KOPT-K1 (cell line): Measurements from ENCODE around the gene ATL3.
"Not testable (repeated sequence)": the region's sequence is repeated elsewhere in the genome, so short reads cannot be mapped to it uniquely, and the experiment has no call there.

Experiments used
- H3K27ac ChIP-seq: fragments of 200-600 bp; sonication (generic); 2 replicates; pipeline ENCODE4 v1.5.1; 2016; ENCODE audit warnings: antibody characterized with exemption, mild to moderate bottlenecking, low read depth, low read length; ENCODE audit not compliant: poor library complexity, severe bottlenecking
- H3K36me3 ChIP-seq: fragments of 200-600 bp; sonication (generic); 2 replicates; pipeline ENCODE4 v1.5.1; 2017; ENCODE audit warnings: antibody characterized with exemption, mild to moderate bottlenecking, low read length, moderate library complexity; ENCODE audit not compliant: insufficient read depth
- H3K9me3 ChIP-seq: fragments of 200-600 bp; sonication (generic); 2 replicates; pipeline ENCODE4 v1.5.1; 2017; ENCODE audit warnings: antibody characterized with exemption, low read length, mild to moderate bottlenecking; ENCODE audit not compliant: insufficient read depth, poor library complexity, severe bottlenecking

The ATL3 gene

GRCh38 chr11:63666874-63667273 is 4.3 kb downstream of the ATL3 start:
- Histone ChIP-seq H3K9me3 (no peaks in the 10 kb centered on the region), H3K27ac (no peak overlapping the region), H3K36me3 (peaks cover 42% of the 10 kb centered on the region)

DNA sequence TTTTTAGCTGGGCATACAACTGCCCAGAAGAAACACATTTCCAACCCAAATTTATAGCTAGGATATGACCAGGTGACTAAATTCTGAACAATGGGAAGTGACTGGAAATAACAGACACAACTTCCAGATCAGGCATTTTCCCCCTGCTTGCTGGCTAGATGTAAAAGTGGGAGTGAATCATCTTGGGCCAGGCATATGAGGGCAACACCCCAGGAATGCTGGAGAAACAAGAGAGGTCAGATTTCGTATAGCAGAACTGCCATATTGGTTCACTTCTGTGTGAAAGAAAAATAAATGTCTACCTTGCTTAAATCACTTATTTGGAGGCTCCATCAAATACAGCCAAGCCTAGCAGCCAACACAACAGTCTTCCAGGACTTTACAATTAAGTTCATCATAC is 7.4 kb downstream of the ATL3 start:
- peaks cover 46% of the 10 kb centered on the region for H3K36me3 ChIP-seq
- no peak overlapping the region for H3K27ac ChIP-seq
- no peaks in the 10 kb centered on the region for H3K9me3 ChIP-seq

- H3K9me3 ChIP-seq = no peaks in the 10 kb centered on the region
- H3K27ac ChIP-seq = no peak overlapping the region
- H3K36me3 ChIP-seq = peaks cover 46% of the 10 kb centered on the region
These were observed 10.2 kb downstream of the ATL3 start for GRCh38 chr11:63660972-63661371.

- peaks cover 84% of the 10 kb centered on the region for H3K36me3 ChIP-seq
- no peaks in the 10 kb centered on the region for H3K9me3 ChIP-seq
- peak overlapping the region; percentile 65 for H3K27ac ChIP-seq
These were observed 18.5 kb downstream of the ATL3 start for GRCh38 chr11:63652671-63653070.

DNA sequence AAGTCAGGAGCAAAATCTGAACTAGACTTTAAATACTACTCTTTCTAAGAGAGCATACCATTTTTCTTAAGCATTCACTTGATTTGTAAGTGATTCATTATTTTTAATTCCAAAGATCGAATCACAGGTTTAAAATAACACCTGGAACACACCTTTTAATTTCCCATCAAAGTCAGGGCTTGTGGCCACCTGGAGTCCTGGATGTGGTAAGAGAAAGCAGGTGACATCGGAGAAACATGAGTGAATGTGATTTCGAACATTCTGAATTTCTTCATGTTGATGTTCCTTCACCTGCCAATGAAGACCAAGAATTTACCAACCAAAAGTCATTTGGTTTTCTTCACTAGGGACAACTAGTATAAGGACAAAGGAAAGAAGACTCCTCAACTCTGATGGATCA is 28.0 kb downstream of the ATL3 start:
- peaks cover 87% of the 10 kb centered on the region for H3K36me3 ChIP-seq
- H3K9me3 ChIP-seq = no peaks in the 10 kb centered on the region
- no peak overlapping the region for H3K27ac ChIP-seq

GRCh38 chr11:63641727-63642126 is 29.4 kb downstream of the ATL3 start:
- Histone ChIP-seq H3K27ac (no peak overlapping the region), H3K9me3 (no peaks in the 10 kb centered on the region), H3K36me3 (peaks cover 85% of the 10 kb centered on the region)

DNA sequence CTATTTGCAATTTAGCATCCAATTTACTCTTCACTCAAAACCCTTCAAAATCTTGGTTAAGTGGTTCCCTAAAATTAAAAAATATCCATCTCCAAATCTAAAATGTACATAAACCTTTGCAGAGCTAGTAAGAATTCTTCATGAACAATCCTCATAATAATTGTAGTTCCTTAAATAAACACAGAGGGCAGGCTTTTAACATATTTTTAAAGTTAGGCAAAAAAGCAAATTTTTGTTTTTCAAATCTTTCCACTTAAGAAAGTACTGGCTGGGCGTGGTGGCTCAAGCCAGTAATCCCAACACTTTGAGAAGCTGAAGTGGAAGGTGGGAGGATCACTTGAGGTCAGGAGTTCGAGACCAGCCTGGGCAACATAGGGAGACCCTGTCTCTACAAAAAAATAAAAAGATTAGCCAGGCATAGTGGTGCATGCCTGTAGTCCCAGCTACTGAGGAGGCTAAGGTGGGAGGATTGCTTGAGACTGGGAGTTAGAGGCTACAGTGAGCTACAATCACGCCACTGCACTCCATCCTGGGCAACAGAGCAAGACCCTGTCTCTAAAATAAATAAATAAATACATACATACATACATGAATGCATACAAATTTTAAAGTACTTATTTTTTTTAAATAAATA is 31.9 kb downstream of the ATL3 start:
- Histone ChIP-seq H3K36me3 (peaks cover 83% of the 10 kb centered on the region), H3K9me3 (no peaks in the 10 kb centered on the region)

GRCh38 chr11:63638436-63638835 is 32.7 kb downstream of the ATL3 start:
- H3K9me3 ChIP-seq, H3K27ac ChIP-seq: not testable (repeated sequence)
- peaks cover 81% of the 10 kb centered on the region for H3K36me3 ChIP-seq

More for the DNA sequence above, 31.9 kb downstream of the ATL3 start:
- H3K27ac ChIP-seq = no peak overlapping the region

DNA sequence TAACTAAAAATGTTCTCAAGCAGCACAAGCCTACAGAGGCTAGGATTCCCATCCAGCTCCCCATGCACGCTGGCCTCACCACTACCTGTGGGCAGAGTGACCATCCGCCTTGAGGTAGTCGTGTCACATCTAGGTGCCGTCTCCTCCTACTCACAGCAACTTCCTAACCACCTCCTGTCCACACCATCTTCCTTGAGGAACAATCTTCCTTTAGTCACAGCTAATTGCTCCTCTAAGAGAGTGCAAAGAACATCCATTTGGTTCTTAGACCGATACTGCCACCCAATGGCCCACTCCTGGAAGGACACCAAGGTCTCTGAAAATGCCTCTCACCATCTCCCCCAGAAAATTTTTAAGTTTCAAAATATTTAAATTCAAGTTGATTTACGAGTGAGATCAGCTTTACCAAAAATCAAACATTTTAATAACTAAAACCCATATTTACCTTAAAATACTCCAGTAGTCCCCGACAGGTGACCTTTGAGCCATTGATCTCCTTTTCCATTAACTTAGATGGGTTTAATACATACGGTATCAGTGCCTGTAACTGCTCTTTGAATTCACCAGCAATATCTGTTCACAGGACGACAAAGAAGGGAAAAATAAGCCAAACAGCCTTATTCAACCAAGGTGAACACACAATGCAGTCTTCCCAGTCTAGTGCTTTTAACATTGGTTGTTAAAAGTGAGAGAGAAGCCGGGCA is 35.3 kb downstream of the ATL3 start:
- Histone ChIP-seq H3K36me3 (peaks cover 81% of the 10 kb centered on the region), H3K9me3 (no peaks in the 10 kb centered on the region), H3K27ac (no peak overlapping the region)

DNA sequence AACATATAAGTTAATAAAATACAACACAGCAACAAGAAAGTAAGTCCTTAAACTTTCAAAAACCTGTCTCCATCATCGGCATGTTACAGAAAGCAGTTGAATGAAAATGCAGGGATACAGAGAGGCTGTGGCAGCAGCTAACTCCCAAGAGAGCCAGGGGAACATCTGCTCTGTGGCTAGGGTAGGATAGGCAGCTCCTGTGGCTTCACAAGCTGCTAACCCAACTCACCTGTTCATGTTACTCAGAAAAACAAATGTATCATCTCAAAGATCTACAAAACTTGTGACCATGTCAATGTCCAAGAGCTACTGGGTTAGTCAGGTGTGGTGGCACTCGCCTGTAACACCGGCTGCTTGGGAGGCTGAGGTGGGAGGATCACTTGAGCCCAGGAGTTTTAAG is 41.8 kb downstream of the ATL3 start:
- Histone ChIP-seq H3K27ac (no peak overlapping the region), H3K9me3 (no peaks in the 10 kb centered on the region), H3K36me3 (peaks cover 76% of the 10 kb centered on the region)

DNA sequence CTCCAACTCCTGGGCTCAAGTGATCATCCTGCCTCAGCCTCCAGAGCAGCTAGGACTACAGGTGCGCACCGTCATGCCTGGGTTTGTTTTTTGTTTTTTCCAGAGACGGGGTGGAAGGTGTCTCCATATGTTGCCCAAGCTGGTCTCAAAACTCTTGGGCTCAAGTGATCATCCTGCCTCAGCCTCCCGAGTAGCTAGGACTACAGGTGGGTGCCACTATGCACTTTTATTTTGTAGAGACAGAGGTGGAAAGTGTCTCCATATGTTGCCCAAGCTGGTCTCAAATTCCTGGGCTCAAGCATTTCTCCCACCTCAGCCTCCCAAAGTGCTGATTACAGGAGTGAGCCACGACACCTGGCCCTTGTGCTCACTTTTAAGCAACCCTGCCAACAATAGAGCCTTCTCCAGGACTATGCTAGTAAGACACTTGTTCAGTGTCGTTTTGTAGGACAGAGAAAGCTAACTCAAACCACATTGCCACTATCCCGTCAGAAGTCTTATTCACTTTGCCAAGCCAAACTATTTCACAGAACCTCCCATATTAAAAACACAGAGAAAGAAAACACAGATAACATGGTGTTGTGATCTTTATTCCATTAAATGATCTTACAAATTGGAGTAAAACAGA is 47.5 kb downstream of the ATL3 start:
- H3K27ac ChIP-seq = no peak overlapping the region
- H3K9me3 ChIP-seq = no peaks in the 10 kb centered on the region
- peaks cover 20% of the 10 kb centered on the region for H3K36me3 ChIP-seq

GRCh38 chr11:63622323-63622722 is 48.9 kb downstream of the ATL3 start:
- Histone ChIP-seq H3K36me3 (peaks cover 7% of the 10 kb centered on the region), H3K9me3 (no peaks in the 10 kb centered on the region), H3K27ac (no peak overlapping the region)

DNA sequence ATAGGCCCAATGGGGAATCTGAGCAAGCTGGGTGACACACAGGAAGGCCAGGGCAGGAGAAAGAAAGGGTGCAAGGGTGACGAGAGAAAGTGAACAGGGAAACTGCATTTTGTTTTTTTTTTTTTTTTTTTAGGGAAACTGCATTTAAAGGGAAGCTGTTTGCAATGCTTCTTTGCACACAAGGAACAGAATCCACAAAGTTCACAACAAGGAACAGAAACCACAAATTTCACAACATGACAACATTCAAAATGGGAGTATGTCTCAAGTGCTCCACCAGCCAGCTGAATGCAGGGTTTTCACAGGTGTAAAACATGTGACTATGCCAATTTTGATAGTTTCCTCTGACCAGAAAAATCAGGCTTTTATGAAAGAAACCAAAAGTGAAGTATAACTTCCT is 50.1 kb downstream of the ATL3 start:
- no peak overlapping the region for H3K27ac ChIP-seq
- H3K36me3 ChIP-seq = no peaks in the 10 kb centered on the region
- no peaks in the 10 kb centered on the region for H3K9me3 ChIP-seq

- no peaks in the 10 kb centered on the region for H3K9me3 ChIP-seq
These were observed 51.2 kb downstream of the ATL3 start for GRCh38 chr11:63619967-63620366.

GRCh38 chr11:63617686-63618085 is 53.5 kb downstream of the ATL3 start:
- not testable (repeated sequence) for H3K9me3 ChIP-seq, H3K27ac ChIP-seq, H3K36me3 ChIP-seq

More at GRCh38 chr11:63619967-63620366, 51.2 kb downstream of the ATL3 start:
- Histone ChIP-seq H3K27ac (no peak overlapping the region), H3K36me3 (no peaks in the 10 kb centered on the region)

DNA sequence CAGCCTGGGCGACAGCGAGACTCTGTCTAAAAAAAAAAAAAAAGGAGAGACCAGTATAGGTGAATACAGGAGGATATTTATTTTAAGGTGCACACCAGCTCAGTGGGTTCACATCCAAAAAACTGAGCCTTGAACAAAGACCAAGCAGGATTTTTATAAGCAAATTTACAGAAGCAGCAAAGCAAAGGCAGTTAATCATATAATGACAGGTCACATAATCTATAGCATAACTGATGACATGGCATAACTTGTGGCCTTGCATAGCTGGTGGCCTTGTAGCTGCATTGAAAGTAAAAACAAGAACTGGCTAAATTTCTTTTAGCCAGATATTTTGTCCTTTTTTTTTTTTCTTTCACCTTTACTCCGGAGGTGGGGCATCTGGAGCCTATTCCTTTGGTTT is 54.2 kb downstream of the ATL3 start:
- H3K36me3 ChIP-seq = no peaks in the 10 kb centered on the region
- no peaks in the 10 kb centered on the region for H3K9me3 ChIP-seq
- H3K27ac ChIP-seq = no peak overlapping the region
